T47D (cell line): ENCODE data around the gene TTYH1.

Experiments
- DNase-seq, 2 experiments: peaks; one replicate each; pipeline versions ENCODE4 v3.0.0 to v3.0.0-alpha.2; 2011 to 2012; ENCODE audit warnings: low read depth in 1 of 2, low spot score in 1 of 2
- JUND ChIP-seq: IDR thresholded peaks from 2 replicates; pipeline ENCODE4 v1.6.1; 2012; ENCODE audit warnings: low read depth
- in situ Hi-C: cut with HindIII; loops from 2 replicates; pipeline ENCODE4 v1.10.0; 2016; ENCODE audit warnings: low sequenced_read_pairs, low pct_unique_long_range_greater_than_20kb

Gene TTYH1

DNA sequence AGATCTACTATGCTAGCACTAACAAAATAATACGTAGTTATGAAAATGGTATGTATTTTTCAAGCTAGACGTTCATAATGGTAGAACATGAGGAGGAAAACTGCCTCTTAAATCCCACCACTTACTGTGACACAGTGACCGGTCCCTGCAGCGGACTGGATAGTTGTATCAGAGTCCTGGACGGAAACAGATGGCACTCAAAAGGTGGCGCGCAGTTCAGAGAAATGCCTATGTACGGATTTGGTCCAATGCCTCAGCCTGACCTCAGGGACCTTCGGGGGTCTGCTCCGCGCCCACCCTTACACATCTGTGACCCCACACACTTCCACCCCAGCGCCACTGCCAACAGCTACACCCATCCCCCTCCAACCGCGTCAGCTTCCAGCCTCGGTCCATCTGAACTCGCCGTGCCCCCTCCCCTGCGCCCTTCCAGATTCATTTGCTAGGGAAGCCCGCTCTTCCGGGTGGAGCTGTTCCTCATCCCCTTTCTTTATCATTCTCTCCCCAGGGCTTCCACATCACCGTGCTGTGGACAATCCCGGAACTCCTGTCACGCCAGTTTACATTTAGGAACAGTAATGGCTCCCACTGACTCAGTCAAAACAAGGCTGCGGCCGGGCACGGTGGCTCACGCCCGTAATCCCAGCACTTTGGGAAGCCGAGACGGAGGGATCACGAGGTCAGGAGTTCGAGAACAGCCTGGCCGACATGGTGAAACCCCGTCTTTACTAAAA lies 32.9 kb downstream of the TTYH1 start:
- TF ChIP-seq JUND, result no peak
- peak in 1 of 2 experiments; percentile 56 for DNase-seq
- in situ Hi-C loops, result no loop called here

DNA sequence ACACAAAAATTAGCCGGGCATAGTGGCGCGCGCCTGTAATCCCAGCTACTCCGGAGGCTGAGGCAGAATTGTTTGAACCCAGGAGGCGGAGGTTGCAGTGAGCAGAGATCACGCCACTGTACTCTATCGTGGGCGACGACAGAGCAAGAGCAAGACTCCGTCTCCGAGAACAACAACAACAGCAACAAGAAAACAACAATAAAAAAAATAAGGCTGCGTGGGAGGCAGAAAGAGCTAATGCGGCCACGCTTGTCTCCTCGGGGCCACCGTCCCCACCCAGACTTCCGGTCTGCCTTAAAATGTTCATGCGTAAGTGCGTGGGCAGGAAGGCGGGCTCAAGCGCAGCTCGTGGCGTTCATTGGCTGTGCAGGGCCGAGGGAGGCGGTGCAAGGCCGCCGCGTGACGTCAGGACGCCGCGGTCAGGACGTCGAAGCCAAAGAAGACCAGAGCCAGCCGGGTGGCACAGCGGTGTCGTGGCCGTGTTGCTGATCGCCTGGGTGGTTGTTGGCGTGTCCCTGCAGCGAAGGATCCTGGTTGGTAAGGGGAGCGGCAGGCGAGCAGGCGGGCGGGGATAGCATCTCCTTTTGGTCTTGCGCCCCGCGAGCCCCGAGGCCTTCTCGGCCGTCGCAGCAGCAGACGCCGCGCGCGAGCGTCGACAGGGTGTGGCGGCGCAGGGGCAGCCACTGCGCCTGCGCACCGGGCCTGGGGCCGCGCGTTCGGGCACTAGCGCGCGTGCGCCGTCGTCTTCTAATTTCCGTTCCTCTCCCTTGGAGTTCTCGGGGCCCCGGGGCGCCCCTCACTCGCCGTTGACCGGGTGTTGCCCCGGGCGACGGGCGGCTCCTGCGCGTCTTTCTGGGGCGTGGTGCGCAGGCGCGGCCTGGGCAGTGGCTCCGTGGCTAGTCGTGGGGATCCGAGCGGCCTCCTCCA lies 33.8 kb downstream of the TTYH1 start, which contains the start of gene LENG8:
TSS of gene LENG8 (plus strand) at position 426 of the 927 bp plus-strand sequence. CDS start 2,146 bp downstream, outside the sequence.
- TF ChIP-seq JUND, result no peak
- DNase-seq, result peak; percentile 86 to 96
- in situ Hi-C loops, result no loop called here

DNA sequence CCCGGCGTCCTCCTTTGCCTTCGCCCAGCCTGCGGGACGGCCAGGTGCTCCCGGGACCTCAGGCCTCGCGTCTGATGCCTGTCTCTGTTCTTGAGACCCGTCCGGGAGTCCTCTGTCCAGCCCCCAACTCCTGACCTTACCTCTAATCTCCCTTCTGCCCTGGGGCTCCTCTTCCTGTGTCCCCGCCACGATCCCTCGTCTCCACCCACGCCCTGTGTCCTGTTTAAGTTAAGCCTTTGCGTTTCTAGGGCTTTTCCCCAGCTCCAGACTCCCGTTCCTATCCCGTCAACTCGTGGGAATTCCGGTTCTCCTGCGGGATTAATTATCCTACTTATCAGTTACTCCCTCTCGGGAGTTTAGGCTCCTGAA lies 34.4 kb downstream of the TTYH1 start:
- TF ChIP-seq JUND, result no peak
- no peak for DNase-seq
- in situ Hi-C loops, result no loop called here

DNA sequence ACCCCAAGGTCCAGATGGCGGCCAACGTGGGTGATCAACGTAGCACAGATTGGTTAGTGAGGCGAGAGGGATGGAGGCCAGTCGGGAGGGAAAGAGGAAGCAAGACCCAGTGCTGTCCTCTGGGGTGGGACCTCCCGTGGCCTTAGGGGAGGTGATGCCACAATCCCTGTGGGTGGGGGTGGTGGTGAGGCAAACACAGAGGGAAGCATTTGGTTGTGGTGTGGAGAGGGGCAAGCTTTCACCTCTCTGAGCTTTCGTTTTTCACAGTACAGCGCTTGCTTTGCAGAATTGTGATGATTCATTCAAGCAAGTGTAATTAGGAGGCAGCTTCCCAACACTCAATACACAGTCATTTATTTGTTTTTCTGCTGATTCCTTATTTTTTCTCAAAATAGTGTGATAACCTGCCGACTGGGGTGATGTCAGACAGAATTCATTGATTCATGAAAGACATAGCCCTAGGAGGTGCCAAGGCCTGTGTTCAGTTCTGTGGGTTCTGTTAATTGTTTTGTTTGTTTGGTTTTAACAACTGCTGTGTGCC lies 36.1 kb downstream of the TTYH1 start:
- in situ Hi-C loops, result no loop called here
- TF ChIP-seq JUND, result no peak
- DNase-seq, result no peak

DNA sequence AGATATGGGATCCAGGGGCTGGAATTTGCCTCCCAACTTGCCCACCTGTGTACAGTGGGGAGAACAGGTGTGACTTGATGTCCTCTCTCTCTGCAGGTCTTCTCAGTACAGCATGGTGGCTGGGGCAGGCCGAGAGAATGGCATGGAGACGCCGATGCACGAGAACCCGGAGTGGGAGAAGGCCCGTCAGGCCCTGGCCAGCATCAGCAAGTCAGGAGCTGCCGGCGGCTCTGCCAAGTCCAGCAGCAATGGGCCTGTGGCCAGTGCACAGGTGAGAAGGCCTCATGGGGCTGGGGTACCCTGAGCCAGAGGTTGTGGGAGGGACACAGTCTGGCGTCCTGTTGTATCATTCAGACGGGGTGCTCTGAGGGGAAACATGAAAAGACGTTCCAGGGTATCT lies 36.7 kb downstream of the TTYH1 start:
- in situ Hi-C loops, result no loop called here
- no peak for TF ChIP-seq JUND
- no peak for DNase-seq

DNA sequence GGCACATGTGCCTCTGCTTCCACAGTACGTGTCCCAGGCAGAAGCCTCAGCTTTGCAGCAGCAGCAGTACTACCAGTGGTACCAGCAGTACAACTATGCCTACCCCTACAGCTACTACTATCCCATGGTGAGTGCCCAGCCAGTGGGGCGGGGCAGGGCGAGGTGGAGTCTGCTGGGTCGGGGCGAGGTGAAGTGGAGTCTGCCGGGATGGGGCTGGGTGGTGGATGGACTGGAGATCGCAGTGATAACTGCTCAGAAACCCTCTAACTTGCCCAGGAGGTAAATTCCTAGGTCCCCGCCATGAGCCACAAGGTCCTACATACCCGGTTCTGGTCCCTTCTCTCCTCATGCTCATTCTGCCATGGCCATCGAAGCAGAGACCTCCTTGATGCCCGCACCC lies 37.4 kb downstream of the TTYH1 start:
- no peak for DNase-seq
- in situ Hi-C loops, result no loop called here
- no peak for TF ChIP-seq JUND

DNA sequence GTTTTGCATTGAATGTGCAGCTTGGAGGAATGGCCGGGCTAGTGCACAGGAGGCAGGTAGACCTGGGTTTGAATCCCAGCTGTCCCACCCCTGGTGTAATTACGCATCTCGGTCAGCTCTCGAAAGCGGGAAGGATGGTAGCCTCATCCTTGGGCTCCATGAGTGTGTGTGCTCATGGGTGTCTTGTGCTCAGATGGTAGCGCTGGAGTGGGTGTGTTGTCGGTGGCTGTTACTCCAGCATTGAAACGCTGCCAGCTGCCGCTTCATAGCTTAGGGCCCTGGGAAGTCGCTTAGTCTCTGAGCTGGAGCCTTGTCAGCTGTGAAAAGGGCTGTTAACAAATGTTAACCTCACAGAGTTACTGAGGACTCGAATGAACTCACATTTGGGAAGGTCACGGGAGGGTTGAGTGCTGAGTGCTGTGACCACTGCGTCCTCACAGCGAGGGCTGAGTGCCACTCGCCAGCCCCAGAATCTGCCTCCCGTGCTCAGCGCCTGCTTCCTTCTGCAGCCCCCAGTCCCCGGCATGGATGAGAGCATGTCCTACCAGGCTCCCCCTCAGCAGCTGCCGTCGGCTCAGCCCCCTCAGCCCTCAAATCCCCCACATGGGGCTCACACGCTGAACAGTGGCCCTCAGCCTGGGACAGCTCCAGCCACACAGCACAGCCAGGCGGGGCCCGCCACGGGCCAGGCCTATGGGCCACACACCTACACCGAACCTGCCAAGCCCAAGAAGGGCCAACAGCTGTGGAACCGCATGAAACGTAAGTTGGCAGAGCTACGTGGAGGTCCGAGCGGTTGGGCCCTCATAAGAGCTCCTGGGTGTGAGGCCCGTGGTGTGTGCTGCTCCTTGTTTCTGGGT lies 38.9 kb downstream of the TTYH1 start:
- in situ Hi-C loops, result no loop called here
- DNase-seq, result no peak
- TF ChIP-seq JUND, result no peak

DNA sequence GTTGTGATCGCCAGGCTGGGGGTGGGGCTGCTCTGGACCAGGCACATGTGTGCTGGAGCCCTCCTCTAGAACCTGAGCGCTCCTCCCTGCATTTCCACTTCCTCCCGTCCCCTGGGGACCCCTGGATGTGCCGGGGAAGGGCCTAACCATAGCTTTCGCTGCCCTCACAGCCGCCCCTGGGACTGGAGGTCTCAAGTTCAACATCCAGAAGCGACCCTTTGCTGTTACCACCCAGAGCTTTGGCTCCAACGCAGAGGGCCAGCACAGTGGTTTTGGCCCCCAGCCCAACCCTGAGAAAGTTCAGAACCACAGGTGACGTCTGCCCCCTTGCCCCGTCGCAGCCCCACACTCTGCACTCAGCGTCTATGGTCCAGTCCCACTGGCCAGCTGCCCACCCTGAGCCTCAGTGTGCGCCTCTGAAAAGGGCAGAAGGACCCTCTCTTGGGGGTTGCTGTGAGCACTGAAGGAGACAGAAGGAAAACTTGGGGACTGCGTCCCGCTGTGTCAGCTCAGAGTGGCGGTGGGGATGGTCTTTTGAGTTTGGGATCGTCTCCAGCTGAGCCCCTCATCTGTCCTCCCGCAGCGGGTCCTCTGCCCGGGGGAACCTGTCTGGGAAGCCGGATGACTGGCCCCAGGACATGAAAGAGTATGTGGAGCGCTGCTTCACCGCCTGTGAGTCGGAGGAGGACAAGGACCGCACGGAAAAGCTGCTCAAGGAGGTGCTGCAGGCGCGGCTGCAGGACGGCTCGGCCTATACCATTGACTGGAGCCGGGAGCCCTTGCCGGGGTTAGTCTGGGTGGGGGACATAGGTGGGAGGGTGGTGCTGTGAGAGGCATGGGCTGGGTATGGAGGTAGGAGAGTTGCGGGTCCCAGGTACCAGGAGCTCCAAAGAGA lies 39.8 kb downstream of the TTYH1 start:
- DNase-seq, result no peak
- no peak for TF ChIP-seq JUND
- in situ Hi-C loops, result no loop called here

DNA sequence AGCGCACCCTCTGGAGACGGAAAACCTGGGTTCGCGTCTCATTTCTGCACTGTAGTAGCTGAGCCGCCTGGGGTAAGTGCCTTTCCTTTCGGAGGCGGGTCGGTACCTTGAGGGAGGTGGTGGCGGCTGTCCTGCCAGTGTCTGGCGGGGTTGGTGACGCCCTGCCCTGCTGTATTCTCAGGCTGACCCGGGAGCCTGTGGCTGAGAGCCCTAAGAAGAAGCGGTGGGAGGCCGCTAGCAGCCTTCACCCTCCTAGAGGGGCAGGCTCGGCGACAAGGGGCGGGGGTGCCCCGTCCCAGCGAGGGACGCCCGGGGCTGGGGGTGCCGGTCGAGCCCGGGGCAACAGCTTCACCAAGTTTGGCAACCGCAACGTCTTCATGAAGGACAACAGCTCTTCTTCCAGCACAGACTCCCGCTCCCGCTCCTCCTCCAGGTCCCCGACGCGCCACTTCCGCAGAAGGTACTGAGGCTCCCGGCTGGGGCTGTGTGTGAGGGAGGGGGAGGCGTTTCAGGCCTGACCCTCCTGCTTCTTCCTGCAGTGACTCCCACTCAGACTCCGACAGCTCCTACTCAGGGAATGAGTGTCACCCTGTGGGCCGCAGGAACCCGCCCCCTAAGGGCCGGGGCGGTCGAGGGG lies 40.6 kb downstream of the TTYH1 start:
- no peak for TF ChIP-seq JUND

DNA sequence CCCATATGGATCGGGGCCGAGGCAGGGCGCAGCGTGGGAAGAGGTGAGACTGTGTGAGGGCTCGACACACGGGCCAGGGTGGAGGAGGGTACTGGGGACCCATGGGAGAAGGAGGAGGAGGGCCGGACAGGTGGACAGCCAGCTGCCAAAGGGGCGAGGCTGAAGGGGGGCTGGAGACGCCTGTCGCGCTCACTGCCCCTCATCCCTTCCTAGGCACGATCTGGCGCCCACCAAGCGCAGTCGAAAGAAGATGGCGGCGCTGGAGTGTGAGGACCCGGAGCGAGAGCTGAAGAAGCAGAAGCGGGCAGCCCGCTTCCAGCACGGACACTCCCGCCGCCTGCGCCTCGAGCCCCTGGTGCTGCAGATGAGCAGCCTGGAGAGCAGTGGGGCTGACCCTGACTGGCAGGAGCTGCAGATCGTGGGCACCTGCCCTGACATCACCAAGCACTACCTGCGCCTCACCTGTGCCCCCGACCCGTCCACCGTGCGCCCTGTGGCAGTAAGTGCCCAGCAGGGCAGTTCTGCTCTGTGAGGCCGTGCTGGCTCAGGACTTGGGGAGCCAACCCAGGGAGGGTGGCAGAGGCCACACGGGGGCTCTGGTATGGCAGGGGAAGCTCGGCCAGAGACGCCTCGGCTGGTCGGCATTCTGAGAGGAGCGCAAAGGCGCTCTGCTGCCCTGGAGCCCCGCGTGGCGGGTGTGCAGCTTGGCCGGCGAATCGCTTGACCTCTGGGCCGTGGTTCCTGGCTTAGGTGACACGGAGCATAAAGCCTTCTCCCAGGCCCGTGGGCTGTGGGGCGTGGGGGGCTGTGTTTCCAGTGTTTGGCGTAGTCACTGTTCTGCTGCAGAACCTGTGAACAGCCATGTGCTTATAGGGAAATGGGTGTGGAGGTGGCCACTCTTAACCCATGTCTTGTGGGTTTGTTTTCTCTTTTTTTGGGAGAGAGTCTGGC lies 41.4 kb downstream of the TTYH1 start:
- TF ChIP-seq JUND, result no peak
- in situ Hi-C loops, result no loop called here
- no peak for DNase-seq

More for the DNA sequence above, 40.6 kb downstream of the TTYH1 start:
- in situ Hi-C loops, result no loop called here
- DNase-seq, result no peak
